PFSK-1 (cell line): ENCODE data around the gene MESD.

Experiments used
- FOXP2 ChIP-seq: optimal IDR thresholded peaks from 2 replicates; pipeline ENCODE3; 2011; ENCODE audit warnings: borderline replicate concordance, control low read depth, inconsistent platforms; ENCODE audit not compliant: insufficient read depth; ENCODE audit errors: extremely low read length, extremely low read depth
- POLR2AphosphoS5 ChIP-seq: IDR thresholded peaks from 2 replicates; pipeline ENCODE4 v1.6.1; 2012; ENCODE audit warnings: low read depth, mild to moderate bottlenecking, control low read depth, low read length, moderate library complexity
- SIN3A ChIP-seq: IDR thresholded peaks from 2 replicates; pipeline ENCODE4 v1.6.1; 2012; ENCODE audit warnings: mild to moderate bottlenecking, low read length, moderate library complexity, borderline replicate concordance; ENCODE audit not compliant: insufficient read depth
- TAF1 ChIP-seq: IDR thresholded peaks from 2 replicates; pipeline ENCODE4 v1.6.1; 2012; ENCODE audit warnings: low read length, control low read depth, borderline replicate concordance; ENCODE audit not compliant: insufficient read depth
- TF ChIP-seq, protein P1 (sequence below), 2 experiments: IDR thresholded peaks; 2 replicates each; pipeline versions ENCODE4 v1.6.1 to v1.8.0; 2011 to 2012; ENCODE audit warnings: low read depth in 2 of 2, low read length in 2 of 2, control low read depth in 1 of 2, inconsistent platforms in 1 of 2, mild to moderate bottlenecking in 1 of 2, moderate library complexity in 1 of 2; ENCODE audit not compliant: insufficient read depth in 1 of 2

MESD gene

DNA sequence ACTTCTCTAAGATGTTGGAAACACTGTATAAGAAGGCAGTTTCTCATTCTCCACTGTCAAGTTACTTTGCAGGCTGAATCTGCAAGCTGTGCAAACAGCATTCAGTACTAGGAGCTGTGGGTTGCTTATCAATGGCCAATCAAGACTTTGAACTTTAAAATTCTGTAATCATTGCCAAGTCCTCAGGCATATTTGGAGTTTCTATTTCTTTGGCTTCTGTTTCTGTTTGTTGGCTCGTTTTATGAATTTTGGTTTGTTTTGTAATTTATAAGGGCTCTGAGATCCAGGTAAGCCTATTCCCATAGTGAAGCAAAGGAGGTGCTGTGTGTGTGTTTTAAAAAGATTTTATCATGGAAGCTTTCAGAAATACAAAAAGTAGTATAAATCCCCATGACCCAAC lies 43.2 kb upstream of the MESD start:
- TF ChIP-seq, protein P1, sequence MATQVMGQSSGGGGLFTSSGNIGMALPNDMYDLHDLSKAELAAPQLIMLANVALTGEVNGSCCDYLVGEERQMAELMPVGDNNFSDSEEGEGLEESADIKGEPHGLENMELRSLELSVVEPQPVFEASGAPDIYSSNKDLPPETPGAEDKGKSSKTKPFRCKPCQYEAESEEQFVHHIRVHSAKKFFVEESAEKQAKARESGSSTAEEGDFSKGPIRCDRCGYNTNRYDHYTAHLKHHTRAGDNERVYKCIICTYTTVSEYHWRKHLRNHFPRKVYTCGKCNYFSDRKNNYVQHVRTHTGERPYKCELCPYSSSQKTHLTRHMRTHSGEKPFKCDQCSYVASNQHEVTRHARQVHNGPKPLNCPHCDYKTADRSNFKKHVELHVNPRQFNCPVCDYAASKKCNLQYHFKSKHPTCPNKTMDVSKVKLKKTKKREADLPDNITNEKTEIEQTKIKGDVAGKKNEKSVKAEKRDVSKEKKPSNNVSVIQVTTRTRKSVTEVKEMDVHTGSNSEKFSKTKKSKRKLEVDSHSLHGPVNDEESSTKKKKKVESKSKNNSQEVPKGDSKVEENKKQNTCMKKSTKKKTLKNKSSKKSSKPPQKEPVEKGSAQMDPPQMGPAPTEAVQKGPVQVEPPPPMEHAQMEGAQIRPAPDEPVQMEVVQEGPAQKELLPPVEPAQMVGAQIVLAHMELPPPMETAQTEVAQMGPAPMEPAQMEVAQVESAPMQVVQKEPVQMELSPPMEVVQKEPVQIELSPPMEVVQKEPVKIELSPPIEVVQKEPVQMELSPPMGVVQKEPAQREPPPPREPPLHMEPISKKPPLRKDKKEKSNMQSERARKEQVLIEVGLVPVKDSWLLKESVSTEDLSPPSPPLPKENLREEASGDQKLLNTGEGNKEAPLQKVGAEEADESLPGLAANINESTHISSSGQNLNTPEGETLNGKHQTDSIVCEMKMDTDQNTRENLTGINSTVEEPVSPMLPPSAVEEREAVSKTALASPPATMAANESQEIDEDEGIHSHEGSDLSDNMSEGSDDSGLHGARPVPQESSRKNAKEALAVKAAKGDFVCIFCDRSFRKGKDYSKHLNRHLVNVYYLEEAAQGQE (IDR thresholded peaks at IDR 0.05; ENCODE audit: insufficient read depth in 1 of 2, low read depth in 2 of 2, low read length in 2 of 2): no peak
- TF ChIP-seq SIN3A (no peak), POLR2AphosphoS5 (no peak), TAF1 (no peak), FOXP2 (no peak)

DNA sequence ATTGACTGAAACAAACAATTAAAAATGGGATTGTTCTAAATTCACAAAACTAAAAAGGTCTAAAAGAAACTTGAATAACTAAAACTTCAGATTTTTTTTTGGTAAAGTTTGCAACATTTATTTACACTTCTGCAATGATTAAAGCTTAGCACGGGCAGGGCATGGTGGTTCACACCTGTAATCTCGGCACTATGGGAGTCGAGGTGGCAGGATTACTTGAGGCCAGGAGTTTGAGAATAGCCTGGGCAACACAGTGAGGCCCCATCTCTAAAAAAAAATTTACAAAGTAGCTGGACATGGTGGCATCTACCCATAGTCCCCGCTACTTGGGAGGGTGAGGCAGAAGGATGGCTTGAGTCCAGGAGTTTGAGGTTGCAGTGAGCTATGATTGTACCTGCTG lies 42.7 kb upstream of the MESD start:
- TF ChIP-seq SIN3A: no peak
- TF ChIP-seq, protein P1 (IDR thresholded peaks at IDR 0.05; ENCODE audit: insufficient read depth in 1 of 2, low read depth in 2 of 2, low read length in 2 of 2): no peak
- no peak for TF ChIP-seq POLR2AphosphoS5
- TF ChIP-seq FOXP2: no peak
- no peak for TF ChIP-seq TAF1

DNA sequence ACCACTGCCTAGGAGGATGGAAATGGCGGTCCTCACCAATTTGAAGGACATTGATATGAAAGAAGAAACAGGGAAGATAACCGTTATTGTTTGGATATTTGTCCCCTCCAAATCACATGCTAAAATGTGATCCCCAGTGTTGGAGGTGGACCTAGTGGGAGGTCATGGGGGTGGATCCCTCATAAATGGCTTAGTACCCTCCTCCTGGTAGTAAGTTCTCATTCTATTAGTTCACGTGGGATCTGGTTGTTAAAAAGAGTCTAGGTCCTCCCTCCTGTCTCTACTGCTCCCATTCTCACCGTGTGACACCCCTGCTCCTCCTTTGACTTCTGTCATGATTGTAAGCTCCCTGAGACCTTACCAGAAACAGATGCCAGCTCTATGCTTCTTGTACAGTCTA lies 41.6 kb upstream of the MESD start:
- TF ChIP-seq POLR2AphosphoS5 (no peak), TAF1 (no peak), FOXP2 (no peak), SIN3A (no peak)
- TF ChIP-seq, protein P1 (IDR thresholded peaks at IDR 0.05; ENCODE audit: insufficient read depth in 1 of 2, low read depth in 2 of 2, low read length in 2 of 2): no peak

DNA sequence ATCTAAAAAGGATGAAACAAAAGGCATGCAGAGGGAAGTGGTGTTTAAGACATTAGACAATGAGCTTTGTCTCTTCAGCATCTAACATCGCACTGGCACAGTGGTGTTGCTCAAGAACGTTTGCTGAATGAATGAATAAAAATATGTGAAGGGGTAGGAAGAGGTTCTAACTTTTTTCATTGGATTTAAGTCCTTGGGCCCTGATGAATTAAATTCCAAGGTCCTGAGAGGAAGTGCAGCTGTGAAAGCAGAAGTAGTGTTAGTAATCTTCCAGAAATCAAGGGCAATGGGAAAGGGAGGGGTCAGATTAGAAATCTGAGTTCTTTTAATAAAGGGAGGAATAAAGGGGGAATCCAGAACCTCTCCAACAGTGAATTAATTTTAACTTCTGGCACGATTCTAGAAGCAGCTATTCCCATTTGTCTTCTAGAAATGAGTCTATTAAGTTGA lies 40.7 kb upstream of the MESD start:
- TF ChIP-seq SIN3A: no peak
- TF ChIP-seq POLR2AphosphoS5: no peak
- TF ChIP-seq, protein P1 (IDR thresholded peaks at IDR 0.05; ENCODE audit: insufficient read depth in 1 of 2, low read depth in 2 of 2, low read length in 2 of 2): no peak
- no peak for TF ChIP-seq TAF1
- TF ChIP-seq FOXP2: no peak
